ENCODE data around the gene ZNF277. TPM values are rescaled to one million over a fixed set of nuclear protein-coding genes. Genes with fewer than 3 reads are reported as not detected.

Gene ZNF277
- total RNA-seq, 4 donors from 2014 or later: 17.1 to 38.4 (median 29.5) TPM

- no peak for ATAC-seq
- Histone ChIP-seq H3K27ac (no peak overlapping the region), H3K9me3 (no peaks in the 10 kb centered on the region), H3K36me3 (no peaks in the 10 kb centered on the region), H3K4me1 (no peaks in the 10 kb centered on the region), H3K27me3 (no peaks in the 10 kb centered on the region), H3K4me3 (no peak overlapping the region)
- TF ChIP-seq POLR2AphosphoS5 (IDR thresholded peaks at IDR 0.05) (no peak), POLR2A (IDR thresholded peaks at IDR 0.05) (no peak), EP300 (IDR thresholded peaks at IDR 0.05) (no peak)
- TF ChIP-seq, protein P1, sequence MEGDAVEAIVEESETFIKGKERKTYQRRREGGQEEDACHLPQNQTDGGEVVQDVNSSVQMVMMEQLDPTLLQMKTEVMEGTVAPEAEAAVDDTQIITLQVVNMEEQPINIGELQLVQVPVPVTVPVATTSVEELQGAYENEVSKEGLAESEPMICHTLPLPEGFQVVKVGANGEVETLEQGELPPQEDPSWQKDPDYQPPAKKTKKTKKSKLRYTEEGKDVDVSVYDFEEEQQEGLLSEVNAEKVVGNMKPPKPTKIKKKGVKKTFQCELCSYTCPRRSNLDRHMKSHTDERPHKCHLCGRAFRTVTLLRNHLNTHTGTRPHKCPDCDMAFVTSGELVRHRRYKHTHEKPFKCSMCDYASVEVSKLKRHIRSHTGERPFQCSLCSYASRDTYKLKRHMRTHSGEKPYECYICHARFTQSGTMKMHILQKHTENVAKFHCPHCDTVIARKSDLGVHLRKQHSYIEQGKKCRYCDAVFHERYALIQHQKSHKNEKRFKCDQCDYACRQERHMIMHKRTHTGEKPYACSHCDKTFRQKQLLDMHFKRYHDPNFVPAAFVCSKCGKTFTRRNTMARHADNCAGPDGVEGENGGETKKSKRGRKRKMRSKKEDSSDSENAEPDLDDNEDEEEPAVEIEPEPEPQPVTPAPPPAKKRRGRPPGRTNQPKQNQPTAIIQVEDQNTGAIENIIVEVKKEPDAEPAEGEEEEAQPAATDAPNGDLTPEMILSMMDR (IDR thresholded peaks at IDR 0.05): no peak
- 73 to 76% methylated on average over 3 of the region's 3 CpGs for WGBS, 2 donors (ENCODE audit: low coverage in 1 of 2)
These were observed 46.2 kb downstream of the ZNF277 start for GRCh38 chr7:112252691-112253090.

- Histone ChIP-seq H3K27ac (no peak overlapping the region), H3K4me3 (no peak overlapping the region), H3K9me3 (no peaks in the 10 kb centered on the region), H3K4me1 (no peaks in the 10 kb centered on the region), H3K36me3 (no peaks in the 10 kb centered on the region), H3K27me3 (no peaks in the 10 kb centered on the region)
- no peak for TF ChIP-seq EP300 (IDR thresholded peaks at IDR 0.05)
- TF ChIP-seq, protein P1 (IDR thresholded peaks at IDR 0.05): no peak
- no peak for TF ChIP-seq POLR2AphosphoS5 (IDR thresholded peaks at IDR 0.05)
- TF ChIP-seq POLR2A (IDR thresholded peaks at IDR 0.05): no peak
- ATAC-seq: no peak
- WGBS, 2 donors (ENCODE audit: low coverage in 1 of 2): 60 to 80% methylated on average over 1 of the region's 1 CpG
These were observed 47.7 kb downstream of the ZNF277 start for GRCh38 chr7:112254156-112254555.

- Histone ChIP-seq H3K4me1 (no peaks in the 10 kb centered on the region), H3K27me3 (no peaks in the 10 kb centered on the region), H3K9me3 (no peaks in the 10 kb centered on the region), H3K27ac (no peak overlapping the region), H3K4me3 (no peak overlapping the region), H3K36me3 (no peaks in the 10 kb centered on the region)
- 78 to 84% methylated on average over 6 of the region's 6 CpGs for WGBS, 2 donors (ENCODE audit: low coverage in 1 of 2)
- TF ChIP-seq POLR2AphosphoS5 (IDR thresholded peaks at IDR 0.05) (no peak), EP300 (IDR thresholded peaks at IDR 0.05) (no peak), POLR2A (IDR thresholded peaks at IDR 0.05) (no peak)
- TF ChIP-seq, protein P1 (IDR thresholded peaks at IDR 0.05): no peak
- ATAC-seq: no peak
These were observed 48.4 kb downstream of the ZNF277 start for GRCh38 chr7:112254709-112255387.

DNA sequence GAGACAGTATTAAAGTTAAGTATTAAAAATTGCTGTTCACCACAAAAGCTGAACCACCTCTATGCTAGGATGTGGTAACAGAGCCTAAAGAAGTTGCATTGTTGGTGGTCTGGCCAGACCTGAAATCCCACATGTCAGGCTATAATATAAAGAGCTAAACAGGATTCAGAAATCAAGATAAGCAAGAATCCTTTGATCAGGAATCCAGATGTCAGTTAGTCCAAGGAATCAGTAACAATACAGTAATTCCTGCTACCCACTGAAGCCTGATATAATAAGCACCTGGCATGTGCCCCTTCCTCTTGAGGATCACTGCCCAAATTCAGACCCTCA lies 48.9 kb downstream of the ZNF277 start:
- ATAC-seq: no peak
- no peak overlapping the region for H3K27ac ChIP-seq
- H3K4me1 ChIP-seq: no peaks in the 10 kb centered on the region

DNA sequence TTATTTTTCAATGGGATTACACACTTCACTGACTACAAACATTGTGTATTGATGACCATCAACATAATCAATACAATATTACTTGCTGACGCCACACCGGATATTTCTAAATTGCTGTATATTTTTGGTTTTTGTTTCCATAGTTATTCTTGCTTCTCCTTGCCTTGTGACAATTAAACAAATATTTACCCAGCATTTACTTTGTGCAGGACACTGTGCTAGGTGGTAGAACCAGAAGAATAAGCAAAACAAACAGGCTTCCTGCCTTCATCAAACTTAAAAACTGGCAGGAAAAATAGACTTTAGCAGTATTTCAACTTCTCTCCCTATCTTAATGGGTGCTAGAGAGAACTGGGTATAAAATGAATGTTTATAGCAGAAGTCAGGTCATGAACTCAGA lies 50.6 kb downstream of the ZNF277 start:
- H3K27ac ChIP-seq: no peak overlapping the region
- no peaks in the 10 kb centered on the region for H3K4me1 ChIP-seq
- TF ChIP-seq, protein P1 (IDR thresholded peaks at IDR 0.05): no peak
- TF ChIP-seq POLR2AphosphoS5 (IDR thresholded peaks at IDR 0.05): no peak
- no peak for TF ChIP-seq EP300 (IDR thresholded peaks at IDR 0.05)
- no peak for TF ChIP-seq POLR2A (IDR thresholded peaks at IDR 0.05)
- H3K27me3 ChIP-seq: no peaks in the 10 kb centered on the region
- H3K36me3 ChIP-seq: no peaks in the 10 kb centered on the region
- WGBS, 2 donors (ENCODE audit: low coverage in 1 of 2): 95 to 100% methylated on average over 2 of the region's 2 CpGs
- no peaks in the 10 kb centered on the region for H3K9me3 ChIP-seq
- H3K4me3 ChIP-seq: no peak overlapping the region
- no peak for ATAC-seq

More for the DNA sequence above, 48.9 kb downstream of the ZNF277 start:
- TF ChIP-seq POLR2A (IDR thresholded peaks at IDR 0.05) (no peak), EP300 (IDR thresholded peaks at IDR 0.05) (no peak), POLR2AphosphoS5 (IDR thresholded peaks at IDR 0.05) (no peak)
- TF ChIP-seq, protein P1 (IDR thresholded peaks at IDR 0.05): no peak
- H3K36me3 ChIP-seq: no peaks in the 10 kb centered on the region
- H3K4me3 ChIP-seq: no peak overlapping the region
- no peaks in the 10 kb centered on the region for H3K9me3 ChIP-seq
- H3K27me3 ChIP-seq: no peaks in the 10 kb centered on the region
